GM12878 (cell line): ENCODE measurements around the gene DLD. TPM values are rescaled to one million over a fixed set of nuclear protein-coding genes. Genes with fewer than 3 reads are reported as not detected.

Experiments used
- ATAC-seq: fragments of 200-7000 bp; cut with Tn5 transposase; 3 replicates; pipeline ENCODE4 v1.9.1; 2020; ENCODE audit warnings: mild to moderate bottlenecking, moderate library complexity
- BruUV-seq: library from RNA; stranded (reverse); fragments of 400-500 nt; replicated peaks from 2 replicates; lab custom pipeline; 2021; lab: Mats Ljungman, UMichigan
- CTCF ChIA-PET: fragments of 300-600 bp; sonication (Branson Sonifier 250); formaldehyde crosslinking; extraction: SDS; loops from one replicate; lab custom pipeline; 2021; ENCODE audit warnings: inconsistent platforms; lab: Yijun Ruan, JAX
- POLR2A ChIA-PET: fragments of 350-600 bp; formaldehyde crosslinking; extraction: SDS; loops from one replicate; lab custom pipeline; 2021; ENCODE audit warnings: inconsistent platforms; lab: Charles Lee
- RAD21 ChIA-PET: fragments of 300-600 bp; sonication (Branson Sonifier 250); formaldehyde crosslinking; loops from one replicate; lab custom pipeline; 2023; ENCODE audit warnings: antibody characterized with exemption; ENCODE audit not compliant: unreplicated experiment; lab: Charles Lee
- SMC1A ChIA-PET: fragments of 300-600 bp; sonication (Branson Sonifier 250); formaldehyde crosslinking; loops from one replicate; lab custom pipeline; 2023; ENCODE audit not compliant: unreplicated experiment, uncharacterized antibody; lab: Charles Lee
- DNase-seq: peaks from one replicate; pipeline ENCODE4 v3.0.0-alpha.2; 2011; ENCODE audit warnings: low read depth, low spot score
- FAIRE-seq: peaks from 3 replicates; lab custom pipeline; 2011; peaks lifted over from hg19 to GRCh38; lab: Jason Lieb, UNC
- H2AFZ ChIP-seq: 2 replicates; pipeline ENCODE4 v1.6.0; 2011; ENCODE audit warnings: low read depth, low read length, control low read depth; ENCODE audit not compliant: control insufficient read depth
- H3K27ac ChIP-seq: 2 replicates; pipeline ENCODE4 v1.5.1; 2011; ENCODE audit warnings: control low read depth; ENCODE audit not compliant: control insufficient read depth, insufficient read depth
- H3K27me3 ChIP-seq, 2 experiments: replicated peaks in 1 of 2; 2 replicates each; pipeline versions ENCODE4 v1.6.0 to v1.6.1; 2011; ENCODE audit warnings: low read length in 1 of 2; ENCODE audit not compliant: control insufficient read depth in 2 of 2, insufficient read depth in 2 of 2
- H3K36me3 ChIP-seq, 2 experiments: 2 replicates each; pipeline ENCODE4 v1.5.1; 2011; ENCODE audit warnings: low read length in 1 of 2; ENCODE audit not compliant: control insufficient read depth in 2 of 2, insufficient read depth in 2 of 2
- H3K4me1 ChIP-seq: 2 replicates; pipeline ENCODE4 v1.6.1; 2011; ENCODE audit warnings: mild to moderate bottlenecking, low read length, moderate library complexity, mixed read lengths; ENCODE audit not compliant: control insufficient read depth, insufficient read depth
- H3K4me2 ChIP-seq: 2 replicates; pipeline ENCODE4 v1.6.0; 2011; ENCODE audit warnings: control low read depth; ENCODE audit not compliant: control insufficient read depth, insufficient read depth
- H3K4me3 ChIP-seq: fragments of 200-600 bp; sonication (generic); 2 replicates; pipeline ENCODE4 v1.5.1; 2016
- H3K79me2 ChIP-seq: 2 replicates; pipeline ENCODE4 v1.6.0; 2011; ENCODE audit warnings: low read length; ENCODE audit not compliant: control insufficient read depth, insufficient read depth
- H3K9ac ChIP-seq: 2 replicates; pipeline ENCODE4 v1.8.0; 2011; ENCODE audit warnings: low read length, control low read depth, mixed read lengths; ENCODE audit not compliant: control insufficient read depth, insufficient read depth
- H3K9me3 ChIP-seq: replicated peaks from 3 replicates; pipeline ENCODE4 v1.5.1; 2011; ENCODE audit warnings: mild to moderate bottlenecking, low read length; ENCODE audit not compliant: control insufficient read depth, insufficient read depth
- H4K20me1 ChIP-seq: 2 replicates; pipeline ENCODE4 v1.6.0; 2011; ENCODE audit not compliant: control insufficient read depth, insufficient read depth
- CREM ChIP-seq: IDR thresholded peaks from 2 replicates; pipeline ENCODE4 v1.6.1; 2014; ENCODE audit warnings: antibody characterized with exemption, low read depth
- MXI1 ChIP-seq: fragments of 150-350 bp; IDR thresholded peaks from 2 replicates; pipeline ENCODE4 v1.6.1; 2011; ENCODE audit warnings: low read depth, mild to moderate bottlenecking, inconsistent platforms, low read length, improper control_type of control experiment
- PRDM15 ChIP-seq: fragments of 450-650 bp; formaldehyde crosslinking; IDR thresholded peaks from 2 replicates; pipeline ENCODE4 v1.4.0; 2020; ENCODE audit warnings: mild to moderate bottlenecking, moderate library complexity
- SRF ChIP-seq, 2 experiments: IDR thresholded peaks; 2 replicates each; pipeline ENCODE4 v1.6.1; 2011; ENCODE audit warnings: low read depth in 2 of 2, low read length in 2 of 2, mild to moderate bottlenecking in 1 of 2, moderate library complexity in 1 of 2
- YY1 ChIP-seq: IDR thresholded peaks from 2 replicates; pipeline ENCODE4 v1.6.1; 2011; ENCODE audit warnings: low read depth, mild to moderate bottlenecking, low read length
- ZNF207 ChIP-seq: fragments of 450-650 bp; IDR thresholded peaks from 2 replicates; pipeline ENCODE4 v1.6.1; 2014; ENCODE audit warnings: antibody characterized with exemption, mild to moderate bottlenecking, borderline replicate concordance
- ZNF622 ChIP-seq: fragments of 450-650 bp; IDR thresholded peaks from 2 replicates; pipeline ENCODE4 v1.6.1; 2017; ENCODE audit warnings: mild to moderate bottlenecking, inconsistent platforms
- WGBS: methylation state at CpG from one replicate; pipeline ENCODE4 v1.1.6; 2016; ENCODE audit warnings: low lambda C conversion rate; ENCODE audit not compliant: insufficient replicate concordance, insufficient coverage; ENCODE audit errors: missing lambda C conversion rate; 5-methylcytosine and 5-hydroxymethylcytosine counted together
- in situ Hi-C: fragments of 300-500 bp; cut with MboI; formaldehyde crosslinking; loops from 9 replicates; pipeline ENCODE4 v1.14.3; 2018; ENCODE audit warnings: mixed read lengths
- intact Hi-C: fragments of 100-400 bp; cut with micrococcal nuclease; formaldehyde crosslinking; loops from one replicate; pipeline ENCODE4 v1.14.2; 2022; ENCODE audit not compliant: unreplicated experiment
- polyA plus RNA-seq, 11 experiments: library from polyadenylated mRNA; depleted of rRNA in 4 of 11; unstranded in 6 of 11; stranded (reverse) in 5 of 11; fragments of >200 nt; fragmentation: Nextera tagmentation in 4 of 11; fragmentation: Illumina TruSeq in 1 of 11; extraction: Ambion mirVana in 4 of 11; extraction: Trizol in 1 of 11; gene quantifications; 1 replicate in 1 of 11; 2 replicates in 10 of 11; pipeline versions ENCODE4 v1.2.1 to v1.2.3, GENCODE V29; 2011 to 2016; ENCODE audit warnings: inconsistent platforms in 2 of 11, missing spikeins in 2 of 11, low read depth in 1 of 11
- total RNA-seq, 4 experiments: library from RNA; depleted of rRNA in 3 of 4; stranded (reverse); fragments of >200 nt in 3 of 4; fragmentation: Illumina TruSeq in 1 of 4; extraction: Trizol in 1 of 4; gene quantifications; 2 replicates each; pipeline versions ENCODE4 v1.2.1 to v1.2.3, GENCODE V29; 2013 to 2021

DLD gene
- total and polyA plus RNA-seq, 10 of the 15 experiments (the other 5 are each of a cell fraction or from before 2014, with no cell fraction given) = 62.7 to 314 (median 161) TPM

- DNase-seq = no peak
- intact Hi-C loops (no loop called here), in situ Hi-C loops (no loop called here)
- Histone ChIP-seq H3K27ac (no peak overlapping the region; the same call in 1 of the 2 replicates), H3K9me3 (no peaks in the 10 kb centered on the region; the same call in 2 of the 3 replicates), H3K79me2 (peaks cover 39% of the 10 kb centered on the region), H3K9ac (no peak overlapping the region), H2AFZ (peak overlapping the region; percentile 98), H3K4me1 (no peaks in the 10 kb centered on the region; the same call in 1 of the 2 replicates), H3K27me3 (no peaks in the 10 kb centered on the region), H3K36me3 (no peaks in the 10 kb centered on the region; a peak in 1 of 4 replicates), H3K4me3 (no peak overlapping the region), H3K4me2 (peak overlapping the region; percentile 93), H4K20me1 (no peaks in the 10 kb centered on the region)
- POLR2A ChIA-PET = interaction anchor here (1.1 kb wide), 1 partner anchor 147 kb away, joined by 3 read pairs; no protein-coding TSS in a partner anchor
- no peak for TF ChIP-seq ZNF207
- TF ChIP-seq YY1 = peak; percentile 43; the same call in 1 of the 2 replicates
- CTCF ChIA-PET = interaction anchor here (0.8 to 10.3 kb wide), 8 partner anchors 10 to 1097 kb away, joined by 3 to 61 read pairs (median 4); no protein-coding TSS in a partner anchor
- FAIRE-seq = no peak
- BruUV-seq = no TSS peak
- WGBS = 48% methylated on average over 2 of the region's 3 CpGs
- SMC1A ChIA-PET = interaction anchor here (0.6 to 2.1 kb wide), 7 partner anchors 9 to 721 kb away, joined by 3 to 12 read pairs (median 3); partner anchors contain the start of gene HBP1
- RAD21 ChIA-PET = interaction anchor here (0.8 kb wide), 1 partner anchor 10 kb away, joined by 3 read pairs; no protein-coding TSS in a partner anchor
- ATAC-seq = no peak
These were observed 991 bp upstream of the DLD start for GRCh38 chr7:107889992-107890391.

DNA sequence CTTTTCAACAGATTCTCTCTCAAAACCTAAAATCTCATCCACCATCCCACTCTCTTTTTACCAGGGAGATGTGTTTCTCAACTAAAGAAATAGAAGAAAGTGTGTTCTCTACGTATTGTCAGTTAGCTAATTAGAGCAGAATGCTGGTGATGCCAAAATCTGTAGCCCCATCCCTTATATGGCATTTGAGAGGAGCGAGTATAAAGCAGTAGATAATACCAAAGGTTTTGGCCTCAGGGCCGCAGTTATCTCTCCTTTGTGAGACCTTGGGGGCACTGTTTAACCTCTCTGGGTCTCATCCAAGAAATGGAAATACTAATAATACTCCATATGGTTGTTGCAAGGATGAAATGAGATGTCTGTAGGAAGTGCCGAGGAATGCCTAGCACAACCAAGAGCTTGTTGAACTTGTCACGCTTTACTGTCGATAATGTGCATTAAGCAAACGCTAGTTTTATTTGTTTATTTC, 456 bp upstream of the DLD start:
- Histone ChIP-seq H3K9me3 (no peaks in the 10 kb centered on the region; the same call in 2 of the 3 replicates), H3K4me1 (no peaks in the 10 kb centered on the region; the same call in 1 of the 2 replicates), H3K9ac (peak overlapping the region; percentile 78), H4K20me1 (no peaks in the 10 kb centered on the region), H3K27me3 (no peaks in the 10 kb centered on the region), H3K4me2 (peak overlapping the region; percentile 93), H3K4me3 (peak overlapping the region; percentile 91), H3K36me3 (no peaks in the 10 kb centered on the region; a peak in 1 of 4 replicates), H3K27ac (peak overlapping the region; percentile 73), H2AFZ (peak overlapping the region; percentile 98), H3K79me2 (peaks cover 44% of the 10 kb centered on the region)
- BruUV-seq = TSS peak; percentile 96
- SMC1A ChIA-PET = interaction anchor here (0.6 to 2.1 kb wide), 9 partner anchors 9 to 721 kb away, joined by 3 to 12 read pairs (median 3); partner anchors contain the start of gene HBP1
- WGBS = under 1% methylated on average over 7 of the region's 7 CpGs
- POLR2A ChIA-PET = interaction anchor here (1.1 to 1.4 kb wide), 3 partner anchors 27 to 634 kb away, joined by 3 read pairs; no protein-coding TSS in a partner anchor
- intact Hi-C loops (no loop called here), in situ Hi-C loops (no loop called here)
- CTCF ChIA-PET = interaction anchor here (0.8 to 10.3 kb wide), 6 partner anchors 11 to 1098 kb away, joined by 3 to 61 read pairs (median 4); no protein-coding TSS in a partner anchor
- FAIRE-seq = no peak
- peak; percentile 72 to 93 for TF ChIP-seq SRF (IDR thresholded peaks at IDR 0.05; ENCODE audit: low read depth in 2 of 2, low read length in 2 of 2)
- no peak for TF ChIP-seq ZNF622
- 0 out of 2 replicates have a peak, but pooled peaks have one; percentile 19 for TF ChIP-seq PRDM15 (CRISPR knock-in tag)
- peak; percentile 14; the same call in 1 of the 2 replicates for TF ChIP-seq MXI1
- TF ChIP-seq CREM = no peak
- RAD21 ChIA-PET = interaction anchor here (0.6 to 0.8 kb wide), 3 partner anchors 15 to 146 kb away, joined by 3 to 5 read pairs (median 3); no protein-coding TSS in a partner anchor
- no peak for DNase-seq
- ATAC-seq = peak; percentile 5
